PFSK-1 (cell line): ENCODE measurements around the gene ZNF138.

Experiments
- FOXP2 ChIP-seq: optimal IDR thresholded peaks from 2 replicates; pipeline ENCODE3; 2011; ENCODE audit warnings: borderline replicate concordance, control low read depth, inconsistent platforms; ENCODE audit not compliant: insufficient read depth; ENCODE audit errors: extremely low read length, extremely low read depth
- POLR2AphosphoS5 ChIP-seq: IDR thresholded peaks from 2 replicates; pipeline ENCODE4 v1.6.1; 2012; ENCODE audit warnings: low read depth, mild to moderate bottlenecking, control low read depth, low read length, moderate library complexity
- SIN3A ChIP-seq: IDR thresholded peaks from 2 replicates; pipeline ENCODE4 v1.6.1; 2012; ENCODE audit warnings: mild to moderate bottlenecking, low read length, moderate library complexity, borderline replicate concordance; ENCODE audit not compliant: insufficient read depth
- TAF1 ChIP-seq: IDR thresholded peaks from 2 replicates; pipeline ENCODE4 v1.6.1; 2012; ENCODE audit warnings: low read length, control low read depth, borderline replicate concordance; ENCODE audit not compliant: insufficient read depth
- TF ChIP-seq, protein P1 (sequence below), 2 experiments: IDR thresholded peaks; 2 replicates each; pipeline versions ENCODE4 v1.6.1 to v1.8.0; 2011 to 2012; ENCODE audit warnings: low read depth in 2 of 2, low read length in 2 of 2, control low read depth in 1 of 2, inconsistent platforms in 1 of 2, mild to moderate bottlenecking in 1 of 2, moderate library complexity in 1 of 2; ENCODE audit not compliant: insufficient read depth in 1 of 2

The ZNF138 gene

GRCh38 chr7:64758151-64758550, 36.1 kb upstream of the ZNF138 start:
- TF ChIP-seq POLR2AphosphoS5 (no peak), FOXP2 (no peak), SIN3A (no peak), TAF1 (no peak)
- TF ChIP-seq, protein P1, sequence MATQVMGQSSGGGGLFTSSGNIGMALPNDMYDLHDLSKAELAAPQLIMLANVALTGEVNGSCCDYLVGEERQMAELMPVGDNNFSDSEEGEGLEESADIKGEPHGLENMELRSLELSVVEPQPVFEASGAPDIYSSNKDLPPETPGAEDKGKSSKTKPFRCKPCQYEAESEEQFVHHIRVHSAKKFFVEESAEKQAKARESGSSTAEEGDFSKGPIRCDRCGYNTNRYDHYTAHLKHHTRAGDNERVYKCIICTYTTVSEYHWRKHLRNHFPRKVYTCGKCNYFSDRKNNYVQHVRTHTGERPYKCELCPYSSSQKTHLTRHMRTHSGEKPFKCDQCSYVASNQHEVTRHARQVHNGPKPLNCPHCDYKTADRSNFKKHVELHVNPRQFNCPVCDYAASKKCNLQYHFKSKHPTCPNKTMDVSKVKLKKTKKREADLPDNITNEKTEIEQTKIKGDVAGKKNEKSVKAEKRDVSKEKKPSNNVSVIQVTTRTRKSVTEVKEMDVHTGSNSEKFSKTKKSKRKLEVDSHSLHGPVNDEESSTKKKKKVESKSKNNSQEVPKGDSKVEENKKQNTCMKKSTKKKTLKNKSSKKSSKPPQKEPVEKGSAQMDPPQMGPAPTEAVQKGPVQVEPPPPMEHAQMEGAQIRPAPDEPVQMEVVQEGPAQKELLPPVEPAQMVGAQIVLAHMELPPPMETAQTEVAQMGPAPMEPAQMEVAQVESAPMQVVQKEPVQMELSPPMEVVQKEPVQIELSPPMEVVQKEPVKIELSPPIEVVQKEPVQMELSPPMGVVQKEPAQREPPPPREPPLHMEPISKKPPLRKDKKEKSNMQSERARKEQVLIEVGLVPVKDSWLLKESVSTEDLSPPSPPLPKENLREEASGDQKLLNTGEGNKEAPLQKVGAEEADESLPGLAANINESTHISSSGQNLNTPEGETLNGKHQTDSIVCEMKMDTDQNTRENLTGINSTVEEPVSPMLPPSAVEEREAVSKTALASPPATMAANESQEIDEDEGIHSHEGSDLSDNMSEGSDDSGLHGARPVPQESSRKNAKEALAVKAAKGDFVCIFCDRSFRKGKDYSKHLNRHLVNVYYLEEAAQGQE (IDR thresholded peaks at IDR 0.05; ENCODE audit: insufficient read depth in 1 of 2, low read depth in 2 of 2, low read length in 2 of 2) = no peak

GRCh38 chr7:64768824-64769223, 25.4 kb upstream of the ZNF138 start:
- TF ChIP-seq SIN3A (no peak), TAF1 (no peak), FOXP2 (no peak), POLR2AphosphoS5 (no peak)
- TF ChIP-seq, protein P1 (IDR thresholded peaks at IDR 0.05; ENCODE audit: insufficient read depth in 1 of 2, low read depth in 2 of 2, low read length in 2 of 2) = no peak

DNA sequence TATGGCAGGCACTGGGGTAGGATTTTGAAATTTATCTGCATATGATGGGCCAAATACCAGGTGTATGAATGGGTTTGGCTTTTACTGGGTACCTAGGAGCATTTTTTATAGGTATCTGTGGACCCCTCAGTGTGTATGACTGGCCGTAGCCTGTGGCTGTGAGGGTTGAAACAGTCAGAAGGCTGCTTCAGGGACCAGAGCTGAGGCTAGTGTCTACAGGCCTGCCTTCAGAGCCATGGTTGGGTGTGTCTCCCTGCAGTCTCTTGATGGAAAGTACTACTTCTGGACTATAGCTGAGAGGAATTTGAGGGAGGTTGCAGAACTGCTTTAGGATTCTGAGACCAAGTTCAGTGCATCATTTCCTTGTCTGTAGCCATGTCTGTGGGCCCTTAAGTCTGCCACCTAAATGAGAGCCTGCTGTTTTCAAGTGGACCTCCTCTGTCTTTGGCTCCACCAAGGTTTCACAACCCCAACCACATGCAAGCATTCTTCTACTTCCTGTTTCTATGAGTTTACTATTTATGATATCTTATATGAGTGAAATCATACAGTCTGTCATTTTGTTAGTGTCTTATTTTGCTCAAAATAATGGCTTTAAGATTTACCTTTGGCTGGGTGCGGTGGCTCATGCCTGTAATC, 19.9 kb upstream of the ZNF138 start:
- no peak for TF ChIP-seq FOXP2

- no peak for TF ChIP-seq SIN3A
- TF ChIP-seq, protein P1 (IDR thresholded peaks at IDR 0.05; ENCODE audit: insufficient read depth in 1 of 2, low read depth in 2 of 2, low read length in 2 of 2) = no peak
- TF ChIP-seq TAF1 = no peak
- TF ChIP-seq FOXP2 = no peak
- TF ChIP-seq POLR2AphosphoS5 = no peak
These were observed 18.9 kb upstream of the ZNF138 start for GRCh38 chr7:64775289-64775688.

- TF ChIP-seq FOXP2 (no peak), TAF1 (no peak), POLR2AphosphoS5 (no peak), SIN3A (no peak)
- TF ChIP-seq, protein P1 (IDR thresholded peaks at IDR 0.05; ENCODE audit: insufficient read depth in 1 of 2, low read depth in 2 of 2, low read length in 2 of 2) = no peak
These were observed 6.9 kb upstream of the ZNF138 start for GRCh38 chr7:64787295-64787694.
